ENCODE data around the gene XPOT. TPM values are rescaled to one million over a fixed set of nuclear protein-coding genes. Genes with fewer than 3 reads are reported as not detected.

XPOT gene
- total RNA-seq, 6 donors from 2014 or later, result 22.0 to 72.8 (median 32.8) TPM

DNA sequence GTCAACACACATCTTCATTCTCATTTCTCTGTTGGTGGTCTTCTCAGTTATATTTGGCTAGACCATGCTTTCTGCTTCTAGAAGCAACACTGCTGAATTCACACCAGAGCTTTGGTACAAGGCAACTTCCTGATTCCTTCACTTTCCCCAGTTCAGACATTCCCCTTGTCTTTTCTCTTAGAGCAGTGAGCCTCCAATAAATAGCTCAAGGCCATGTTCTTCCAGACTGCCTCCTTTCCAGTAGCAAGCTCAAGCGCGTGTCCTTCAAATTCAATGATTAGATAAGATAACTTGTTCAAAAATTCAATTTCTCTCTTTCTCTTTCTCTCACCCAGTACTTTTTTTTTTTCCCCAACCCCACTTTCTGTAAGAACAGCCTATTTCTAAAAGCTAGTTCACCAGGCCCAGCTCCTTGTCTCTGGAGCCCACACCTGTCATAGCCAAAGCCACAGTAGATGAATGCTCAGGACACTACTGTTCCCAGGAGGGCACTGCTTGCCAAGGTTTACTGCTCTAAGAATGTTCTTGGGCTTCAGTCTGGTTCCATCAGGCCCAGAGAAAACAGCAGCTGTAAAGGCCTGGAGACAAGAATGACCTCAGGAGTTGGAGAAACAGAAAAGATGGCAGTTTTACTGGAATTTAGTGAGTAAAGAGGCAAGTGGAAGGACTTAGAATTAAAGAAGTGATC lies 65.4 kb downstream of the XPOT start:
- Histone ChIP-seq H3K27me3 (no peaks in the 10 kb centered on the region), H3K4me3 (no peak overlapping the region), H3K4me1 (no peaks in the 10 kb centered on the region), H3K27ac (no peak overlapping the region), H3K9me3 (no peaks in the 10 kb centered on the region), H3K36me3 (peaks cover 6 to 98% (median 47%) of the 10 kb centered on the region in 4 donors)
- DNase-seq (no peak), ATAC-seq (ENCODE audit: low FRiP score in 2 of 2) (no peak)
- TF ChIP-seq, protein P1, sequence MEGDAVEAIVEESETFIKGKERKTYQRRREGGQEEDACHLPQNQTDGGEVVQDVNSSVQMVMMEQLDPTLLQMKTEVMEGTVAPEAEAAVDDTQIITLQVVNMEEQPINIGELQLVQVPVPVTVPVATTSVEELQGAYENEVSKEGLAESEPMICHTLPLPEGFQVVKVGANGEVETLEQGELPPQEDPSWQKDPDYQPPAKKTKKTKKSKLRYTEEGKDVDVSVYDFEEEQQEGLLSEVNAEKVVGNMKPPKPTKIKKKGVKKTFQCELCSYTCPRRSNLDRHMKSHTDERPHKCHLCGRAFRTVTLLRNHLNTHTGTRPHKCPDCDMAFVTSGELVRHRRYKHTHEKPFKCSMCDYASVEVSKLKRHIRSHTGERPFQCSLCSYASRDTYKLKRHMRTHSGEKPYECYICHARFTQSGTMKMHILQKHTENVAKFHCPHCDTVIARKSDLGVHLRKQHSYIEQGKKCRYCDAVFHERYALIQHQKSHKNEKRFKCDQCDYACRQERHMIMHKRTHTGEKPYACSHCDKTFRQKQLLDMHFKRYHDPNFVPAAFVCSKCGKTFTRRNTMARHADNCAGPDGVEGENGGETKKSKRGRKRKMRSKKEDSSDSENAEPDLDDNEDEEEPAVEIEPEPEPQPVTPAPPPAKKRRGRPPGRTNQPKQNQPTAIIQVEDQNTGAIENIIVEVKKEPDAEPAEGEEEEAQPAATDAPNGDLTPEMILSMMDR (IDR thresholded peaks at IDR 0.05), result no peak
- TF ChIP-seq POLR2AphosphoS5 (IDR thresholded peaks at IDR 0.05) (no peak), EP300 (IDR thresholded peaks at IDR 0.05) (no peak), POLR2A (IDR thresholded peaks at IDR 0.05) (no peak)
- WGBS, 2 donors, result 90 to 100% methylated on average over 2 of the region's 2 CpGs

DNA sequence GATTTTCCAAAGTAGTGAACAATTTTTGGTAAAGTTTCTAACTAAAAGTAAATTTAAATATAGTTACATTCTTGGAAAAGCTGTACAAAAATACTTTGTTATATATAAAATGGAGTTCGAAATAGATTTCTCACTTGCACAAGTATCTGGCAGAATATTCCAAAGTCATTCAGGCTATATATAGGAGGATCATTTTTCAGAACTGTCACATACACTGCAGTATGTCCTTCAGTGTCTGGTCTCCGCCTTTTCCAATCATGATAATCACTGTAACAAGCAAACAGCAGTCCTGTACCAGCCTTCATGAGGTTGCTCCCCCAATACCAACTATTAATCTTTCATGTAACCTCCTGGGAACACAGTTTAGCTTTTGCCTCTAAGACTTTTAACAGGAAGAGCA lies 66.3 kb downstream of the XPOT start:
- Histone ChIP-seq H3K27me3 (no peaks in the 10 kb centered on the region), H3K27ac (no peak overlapping the region), H3K9me3 (peaks cover 0 to 2% (median 0%) of the 10 kb centered on the region in 4 donors), H3K4me3 (no peak overlapping the region), H3K36me3 (peaks cover 11 to 98% (median 50%) of the 10 kb centered on the region in 4 donors), H3K4me1 (no peaks in the 10 kb centered on the region)
- TF ChIP-seq POLR2A (IDR thresholded peaks at IDR 0.05) (no peak), POLR2AphosphoS5 (IDR thresholded peaks at IDR 0.05) (no peak), EP300 (IDR thresholded peaks at IDR 0.05) (no peak)
- TF ChIP-seq, protein P1 (IDR thresholded peaks at IDR 0.05), result no peak
- ATAC-seq (ENCODE audit: low FRiP score in 2 of 2), result no peak
- 89 to 96% methylated on average over 2 of the region's 2 CpGs for WGBS, 2 donors
- no peak for DNase-seq

DNA sequence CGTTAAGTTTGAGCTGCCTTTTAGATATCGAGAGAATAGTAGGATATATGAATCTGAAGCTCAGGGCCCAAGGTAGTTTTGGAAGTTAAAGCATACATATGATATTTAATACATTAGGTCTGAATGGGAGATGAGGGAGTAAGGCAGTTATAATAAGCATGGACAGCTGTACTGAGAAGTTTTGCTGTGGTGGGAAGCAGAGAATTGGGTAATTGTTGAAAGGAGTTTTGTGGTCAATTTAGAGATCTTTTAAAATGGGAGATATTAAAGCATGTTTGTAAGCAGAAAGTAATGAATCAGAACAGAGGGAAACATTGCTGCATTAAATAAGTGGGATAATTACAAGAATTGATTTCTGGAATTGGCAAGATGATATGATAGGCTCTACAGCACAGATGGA lies 69.0 kb downstream of the XPOT start:
- peaks cover 11 to 87% (median 51%) of the 10 kb centered on the region in 4 donors for H3K36me3 ChIP-seq
- no peaks in the 10 kb centered on the region for H3K27me3 ChIP-seq
- TF ChIP-seq, protein P1 (IDR thresholded peaks at IDR 0.05), result no peak
- TF ChIP-seq POLR2A (IDR thresholded peaks at IDR 0.05) (no peak), POLR2AphosphoS5 (IDR thresholded peaks at IDR 0.05) (no peak), EP300 (IDR thresholded peaks at IDR 0.05) (no peak)
- ATAC-seq (ENCODE audit: low FRiP score in 2 of 2), result no peak
- H3K27ac ChIP-seq, result no peak overlapping the region
- 90 to 96% methylated on average over 2 of the region's 2 CpGs for WGBS, 2 donors
- no peaks in the 10 kb centered on the region for H3K4me1 ChIP-seq
- no peak overlapping the region for H3K4me3 ChIP-seq
- no peak for DNase-seq
- H3K9me3 ChIP-seq, result peaks cover 0 to 9% (median 3%) of the 10 kb centered on the region in 4 donors

DNA sequence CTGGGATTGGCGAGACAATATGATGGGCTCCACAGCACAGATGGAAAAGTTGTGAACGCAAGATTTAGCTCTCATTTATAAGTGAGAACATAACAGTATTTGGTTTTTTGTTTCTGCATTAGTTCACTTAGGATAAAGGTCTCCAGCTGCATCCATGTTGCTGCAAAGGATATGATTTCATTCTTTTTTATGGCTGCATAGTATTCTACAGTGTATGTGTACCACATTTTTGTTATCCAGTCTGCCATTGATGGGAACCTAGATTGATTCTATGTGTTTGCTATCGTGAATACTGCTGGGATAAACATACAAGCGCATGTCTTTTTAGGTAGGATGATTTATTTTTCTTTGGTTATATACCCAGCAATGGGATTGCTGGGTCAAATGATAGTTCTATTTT lies 71.3 kb downstream of the XPOT start:
- WGBS, 2 donors, result 97% methylated on average over 4 of the region's 4 CpGs
- DNase-seq, result no peak
- H3K27ac ChIP-seq, result no peak overlapping the region
- H3K4me1 ChIP-seq, result no peaks in the 10 kb centered on the region
- no peak for ATAC-seq (ENCODE audit: low FRiP score in 2 of 2)
- peaks cover 0 to 9% (median 3%) of the 10 kb centered on the region in 4 donors for H3K9me3 ChIP-seq
- peaks cover 7 to 79% (median 36%) of the 10 kb centered on the region in 4 donors for H3K36me3 ChIP-seq
- no peak overlapping the region for H3K4me3 ChIP-seq
- H3K27me3 ChIP-seq, result no peaks in the 10 kb centered on the region
- no peak for TF ChIP-seq EP300 (IDR thresholded peaks at IDR 0.05)
- TF ChIP-seq POLR2AphosphoS5 (IDR thresholded peaks at IDR 0.05), result no peak

DNA sequence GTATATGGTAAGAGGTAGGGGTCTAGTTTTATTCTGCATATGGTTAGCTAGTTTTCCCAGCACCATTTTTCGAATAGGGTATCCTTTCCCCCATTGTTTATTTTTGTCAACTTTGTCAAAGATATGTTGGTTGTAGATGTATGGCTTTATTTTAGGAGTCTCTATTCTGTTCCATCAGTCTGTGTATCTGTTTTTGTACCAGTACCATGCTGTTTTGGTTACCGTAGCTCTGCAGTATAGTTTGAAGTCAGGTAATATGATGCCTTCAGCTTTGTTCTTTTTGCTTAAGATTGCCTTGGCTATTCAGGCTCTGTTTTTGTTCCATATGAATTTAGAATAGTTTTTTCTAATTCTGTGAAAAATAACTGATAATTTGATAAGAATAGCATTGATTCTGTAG lies 72.7 kb downstream of the XPOT start:
- Histone ChIP-seq H3K27ac (no peak overlapping the region), H3K4me1 (no peaks in the 10 kb centered on the region)

More for the DNA sequence above, 72.7 kb downstream of the XPOT start:
- DNase-seq (no peak), ATAC-seq (ENCODE audit: low FRiP score in 2 of 2) (no peak)
- Histone ChIP-seq H3K4me3 (no peak overlapping the region), H3K36me3 (peaks cover 7 to 79% (median 29%) of the 10 kb centered on the region in 4 donors), H3K9me3 (peaks cover 0 to 9% (median 3%) of the 10 kb centered on the region in 4 donors), H3K27me3 (no peaks in the 10 kb centered on the region)
- TF ChIP-seq POLR2A (IDR thresholded peaks at IDR 0.05), result no peak
- TF ChIP-seq POLR2AphosphoS5 (IDR thresholded peaks at IDR 0.05), result no peak
- TF ChIP-seq, protein P1 (IDR thresholded peaks at IDR 0.05), result no peak
- no peak for TF ChIP-seq EP300 (IDR thresholded peaks at IDR 0.05)
- WGBS, 2 donors, result 95 to 98% methylated on average over 2 of the region's 2 CpGs
